LNCAP (cell line): ENCODE measurements around the gene TMEM217.

Source experiments
- TF ChIP-seq, protein P1 (sequence below): fragments of 450-650 bp; IDR thresholded peaks from 2 replicates; pipeline ENCODE4 v1.5.1; 2017; ENCODE audit warnings: mild to moderate bottlenecking

TMEM217 gene

DNA sequence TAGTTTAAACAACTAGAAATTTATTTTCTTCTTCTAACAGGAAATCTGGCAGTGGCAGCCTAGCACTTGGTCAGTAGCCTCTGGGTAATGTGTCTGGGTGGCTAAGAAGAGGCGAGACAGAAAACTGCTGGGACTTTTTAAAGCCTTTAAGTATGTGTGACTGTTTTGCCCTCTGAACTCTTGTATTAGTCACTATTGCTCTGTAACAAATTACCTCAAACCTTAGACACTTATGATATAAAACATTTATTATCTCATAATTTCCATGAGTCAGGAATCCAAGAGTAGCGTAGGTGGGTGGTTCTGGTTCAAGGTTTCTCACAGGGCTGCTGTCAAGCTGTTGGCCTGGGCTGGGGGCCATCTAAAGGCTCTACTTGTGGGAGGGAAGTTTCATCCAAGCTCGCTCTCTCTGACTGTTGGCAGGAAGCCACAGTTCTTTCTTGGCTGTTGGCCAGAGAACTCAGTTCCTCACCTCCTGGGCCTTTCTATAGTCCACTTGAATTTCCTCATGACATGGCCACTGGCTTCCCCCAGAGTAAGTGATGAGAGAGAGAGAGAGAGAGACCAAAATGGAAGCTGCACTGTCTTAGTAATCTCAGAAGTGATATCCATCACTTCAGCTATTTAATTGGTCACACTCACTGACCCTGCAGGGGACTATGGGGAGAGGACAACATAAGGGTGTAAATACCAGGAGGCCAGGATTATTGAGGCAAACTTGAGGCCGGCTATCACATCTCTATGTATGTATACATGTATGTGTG lies 17.8 kb downstream of the TMEM217 start:
- TF ChIP-seq, protein P1, sequence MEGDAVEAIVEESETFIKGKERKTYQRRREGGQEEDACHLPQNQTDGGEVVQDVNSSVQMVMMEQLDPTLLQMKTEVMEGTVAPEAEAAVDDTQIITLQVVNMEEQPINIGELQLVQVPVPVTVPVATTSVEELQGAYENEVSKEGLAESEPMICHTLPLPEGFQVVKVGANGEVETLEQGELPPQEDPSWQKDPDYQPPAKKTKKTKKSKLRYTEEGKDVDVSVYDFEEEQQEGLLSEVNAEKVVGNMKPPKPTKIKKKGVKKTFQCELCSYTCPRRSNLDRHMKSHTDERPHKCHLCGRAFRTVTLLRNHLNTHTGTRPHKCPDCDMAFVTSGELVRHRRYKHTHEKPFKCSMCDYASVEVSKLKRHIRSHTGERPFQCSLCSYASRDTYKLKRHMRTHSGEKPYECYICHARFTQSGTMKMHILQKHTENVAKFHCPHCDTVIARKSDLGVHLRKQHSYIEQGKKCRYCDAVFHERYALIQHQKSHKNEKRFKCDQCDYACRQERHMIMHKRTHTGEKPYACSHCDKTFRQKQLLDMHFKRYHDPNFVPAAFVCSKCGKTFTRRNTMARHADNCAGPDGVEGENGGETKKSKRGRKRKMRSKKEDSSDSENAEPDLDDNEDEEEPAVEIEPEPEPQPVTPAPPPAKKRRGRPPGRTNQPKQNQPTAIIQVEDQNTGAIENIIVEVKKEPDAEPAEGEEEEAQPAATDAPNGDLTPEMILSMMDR = no peak

DNA sequence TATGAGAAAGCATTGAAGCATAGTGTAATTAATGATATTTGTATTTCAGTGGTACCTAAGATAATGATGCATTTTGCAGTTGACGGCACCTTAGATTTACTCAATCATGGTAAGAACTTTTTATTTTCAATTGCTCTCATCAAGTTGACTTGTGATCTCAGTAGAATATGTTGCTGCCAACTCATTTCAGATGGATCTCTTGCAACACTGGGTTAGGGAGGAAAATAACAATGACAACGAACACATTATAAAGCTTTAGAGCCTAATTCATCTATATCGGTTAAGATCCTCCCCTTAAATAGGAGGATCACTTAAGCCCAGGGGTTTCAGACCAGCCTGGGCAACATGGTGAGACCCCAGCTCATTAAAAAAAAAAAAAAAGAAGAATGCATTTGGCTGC lies 18.4 kb downstream of the TMEM217 start:
- TF ChIP-seq, protein P1 = no peak

DNA sequence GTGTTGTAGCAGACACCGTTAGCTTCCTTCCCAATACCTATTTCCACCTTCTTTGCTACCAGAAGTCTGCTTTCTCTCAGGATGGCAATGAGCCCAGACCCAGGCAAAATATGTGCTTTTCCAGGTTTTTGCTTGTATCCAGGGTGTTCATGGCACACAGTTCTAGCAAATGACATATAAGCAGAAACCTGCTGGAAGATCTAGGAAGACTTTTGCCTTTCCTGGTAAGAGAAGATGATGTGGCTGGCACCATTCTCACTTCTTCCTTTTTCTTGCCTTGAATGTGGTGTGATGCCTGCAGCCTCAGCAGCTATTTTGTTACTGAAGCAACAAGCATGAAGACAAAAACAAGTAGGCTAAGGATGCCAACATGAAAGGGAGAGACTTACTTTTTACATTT lies 19.6 kb downstream of the TMEM217 start:
- TF ChIP-seq, protein P1 = no peak

DNA sequence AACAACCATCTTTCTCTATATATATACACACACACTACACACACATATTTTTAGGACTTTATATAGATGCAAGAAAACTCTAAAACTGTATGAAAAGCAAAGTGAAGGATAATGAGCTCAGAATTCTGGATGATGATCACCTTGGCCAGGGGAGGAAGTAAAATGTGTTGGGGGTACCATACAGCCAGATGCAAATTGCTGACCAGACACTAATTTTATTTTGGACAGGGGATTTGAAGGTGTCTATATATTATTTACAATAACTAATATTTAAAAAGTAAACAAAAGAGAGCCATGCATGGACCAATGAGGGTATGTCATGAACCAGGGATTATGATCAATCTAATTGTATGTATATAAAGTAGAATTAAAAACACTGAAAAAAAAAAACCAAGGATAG lies 20.2 kb downstream of the TMEM217 start:
- TF ChIP-seq, protein P1 = no peak

DNA sequence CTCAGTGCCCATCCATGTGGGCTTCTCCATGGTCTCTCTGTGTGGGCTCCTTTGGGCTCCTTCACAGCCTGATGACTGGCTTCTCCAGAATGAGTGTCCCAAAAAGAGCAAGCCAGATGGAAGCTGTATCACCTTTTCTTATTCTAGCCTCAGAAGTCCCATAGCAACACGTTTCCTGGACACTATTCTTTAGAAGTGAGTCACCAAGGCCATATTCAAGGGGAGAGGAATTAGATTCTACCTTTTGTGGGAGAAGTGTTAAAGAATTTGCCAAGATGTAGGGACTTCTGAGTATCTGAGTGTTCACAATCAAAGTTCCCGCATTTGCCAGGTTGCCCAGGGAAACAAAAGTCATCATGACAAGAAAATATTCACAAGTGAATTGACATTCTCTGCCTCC lies 21.0 kb downstream of the TMEM217 start:
- TF ChIP-seq, protein P1 = no peak

DNA sequence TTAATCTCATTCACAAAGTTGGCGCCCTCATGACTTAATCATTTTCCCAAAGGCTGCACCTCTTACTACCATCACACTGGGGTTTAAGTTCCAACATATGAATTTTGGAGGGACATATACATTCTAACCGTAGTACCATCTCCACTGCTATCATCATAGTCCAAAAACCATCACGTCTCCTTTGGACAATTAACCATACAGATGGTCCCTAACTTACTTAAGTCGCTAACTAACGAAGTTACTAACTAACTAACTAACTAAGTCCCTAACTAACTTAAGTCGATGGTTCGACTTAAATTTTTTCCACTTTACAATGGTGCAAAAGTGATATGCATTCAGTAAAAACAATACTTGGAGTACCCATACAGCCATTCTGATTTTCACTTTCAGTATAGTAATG lies 24.4 kb downstream of the TMEM217 start:
- TF ChIP-seq, protein P1 = no peak

DNA sequence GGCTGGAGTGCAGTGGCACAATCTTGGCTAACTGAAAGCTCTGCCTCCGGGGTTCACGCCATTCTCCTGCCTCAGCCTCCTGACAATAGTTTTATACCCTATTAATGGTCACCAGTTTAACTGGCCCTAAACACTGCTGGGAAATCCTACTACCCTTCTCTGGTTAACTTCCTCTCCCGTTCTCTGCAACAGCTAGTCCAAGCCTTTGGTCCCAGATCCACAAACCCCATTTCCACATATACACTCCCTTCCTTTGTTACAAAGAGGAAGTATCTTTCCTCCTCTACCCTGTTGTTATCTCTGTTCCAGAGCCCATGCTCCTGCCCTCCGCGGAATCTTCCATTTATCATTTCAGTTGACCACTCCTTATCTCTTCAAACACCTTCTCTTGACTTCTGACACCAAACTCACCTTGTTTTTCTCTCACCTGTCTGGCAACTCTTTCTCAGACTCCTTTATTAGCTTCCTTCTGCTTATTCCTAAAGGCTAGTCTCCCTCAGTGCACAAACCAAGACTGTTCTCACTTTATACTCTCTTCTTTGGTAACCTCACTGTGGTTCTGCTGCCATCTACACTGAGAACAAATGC lies 25.4 kb downstream of the TMEM217 start:
- TF ChIP-seq, protein P1 = no peak
